HCT116 (cell line): Measurements from ENCODE around the gene MAPK10. TPM values are rescaled to one million over a fixed set of nuclear protein-coding genes. Genes with fewer than 3 reads are reported as not detected.

Source experiments
- ATAC-seq: fragments of 200-7000 bp; cut with Tn5 transposase; 2 replicates; pipeline ENCODE4 v1.9.1; 2020; ENCODE audit warnings: mild to moderate bottlenecking, moderate library complexity
- BruUV-seq: library from RNA; stranded (reverse); fragments of 400-500 nt; replicated peaks from 2 replicates; lab custom pipeline; 2021; lab: Mats Ljungman, UMichigan
- CTCF ChIA-PET: fragments of 300-600 bp; sonication (Branson Sonifier 250); formaldehyde crosslinking; loops from one replicate; lab custom pipeline; 2021; ENCODE audit warnings: antibody characterized with exemption; lab: Charles Lee
- POLR2A ChIA-PET: fragments of 300-600, 350-600 bp; sonication (Branson Sonifier 250); formaldehyde crosslinking; loops from one replicate; lab custom pipeline; 2021; ENCODE audit warnings: antibody characterized with exemption; lab: Charles Lee
- RAD21 ChIA-PET, 2 experiments: fragments of 300-600 bp; sonication (Branson Sonifier 250); formaldehyde crosslinking; loops; one replicate each; lab custom pipeline; 2023; ENCODE audit warnings: low total read pairs in 2 of 2; ENCODE audit not compliant: uncharacterized antibody in 2 of 2, unreplicated experiment in 2 of 2, low non-redundant PET in 1 of 2; lab: Charles Lee
- DNase-seq: peaks from one replicate; pipeline ENCODE4 v3.0.0-alpha.2; 2010; ENCODE audit warnings: low read depth, low spot score
- H2AFZ ChIP-seq: fragments of 200-600 bp; shearing (Covaris generic), sonication (generic); 2 replicates; pipeline ENCODE4 v1.6.1; 2017; ENCODE audit warnings: low read depth, mixed run types, mixed read lengths, antibody characterized with exemption, low read length; ENCODE audit not compliant: poor library complexity, severe bottlenecking
- H3K27ac ChIP-seq: 2 replicates; pipeline ENCODE4 v1.5.1; 2012; ENCODE audit warnings: low read depth, low read length
- H3K27me3 ChIP-seq: fragments of 200-600 bp; sonication (generic); 2 replicates; pipeline ENCODE4 v1.6.1; 2016; ENCODE audit warnings: mixed run types, low read length, mixed read lengths; ENCODE audit not compliant: insufficient read depth
- H3K36me3 ChIP-seq, 2 experiments: fragments of 200-500 bp in 1 of 2; fragments of 200-600 bp in 1 of 2; sonication (Bioruptor generic) in 1 of 2; sonication (generic) in 1 of 2; 2 replicates each; pipeline versions ENCODE4 v1.5.1 to v1.6.1; 2014 to 2016; ENCODE audit warnings: low read length in 2 of 2, inconsistent platforms in 1 of 2, mixed read lengths in 1 of 2, mixed run types in 1 of 2; ENCODE audit not compliant: insufficient read depth in 2 of 2, control insufficient read depth in 1 of 2
- H3K4me1 ChIP-seq, 2 experiments: fragments of 200-600 bp in 1 of 2; sonication (generic) in 1 of 2; 2 replicates each; pipeline versions ENCODE4 v1.5.1 to v1.6.1; 2012 to 2017; ENCODE audit warnings: low read length in 2 of 2, inconsistent platforms in 1 of 2, mild to moderate bottlenecking in 1 of 2, mixed read lengths in 1 of 2, mixed run types in 1 of 2, moderate library complexity in 1 of 2; ENCODE audit not compliant: insufficient read depth in 2 of 2, control insufficient read depth in 1 of 2
- H3K4me2 ChIP-seq: fragments of 200-600 bp; sonication (generic); 2 replicates; pipeline ENCODE4 v1.6.1; 2017; ENCODE audit warnings: mixed run types, low read length, mixed read lengths
- H3K4me3 ChIP-seq, 2 experiments: fragments of 200-600 bp in 1 of 2; sonication (generic) in 1 of 2; replicated peaks in 1 of 2; 2 replicates each; pipeline ENCODE4 v1.5.1; 2011 to 2016; ENCODE audit warnings: low read length in 2 of 2, control low read depth in 1 of 2, low read depth in 1 of 2, mild to moderate bottlenecking in 1 of 2, mixed read lengths in 1 of 2, mixed run types in 1 of 2
- H3K79me2 ChIP-seq: fragments of 200-600 bp; sonication (generic); 2 replicates; pipeline ENCODE4 v1.6.1; 2017; ENCODE audit warnings: mild to moderate bottlenecking, mixed run types, low read length, moderate library complexity, mixed read lengths; ENCODE audit not compliant: insufficient read depth
- H3K9ac ChIP-seq: fragments of 200-600 bp; sonication (generic); 2 replicates; pipeline ENCODE4 v1.6.1; 2016; ENCODE audit warnings: low read length, mixed read lengths
- H3K9me2 ChIP-seq: fragments of 200-600 bp; sonication (generic), shearing (Covaris generic); 2 replicates; pipeline ENCODE4 v1.6.1; 2017; ENCODE audit warnings: mixed run types, mild to moderate bottlenecking, moderate library complexity; ENCODE audit not compliant: insufficient read depth
- H3K9me3 ChIP-seq, 2 experiments: fragments of 200-500 bp in 1 of 2; fragments of 200-600 bp in 1 of 2; sonication (Bioruptor generic) in 1 of 2; sonication (generic) in 1 of 2; 2 replicates each; pipeline ENCODE4 v1.6.1; 2014 to 2017; ENCODE audit warnings: low read length in 2 of 2, mixed read lengths in 2 of 2, inconsistent platforms in 1 of 2, low read depth in 1 of 2, mild to moderate bottlenecking in 1 of 2, mixed run types in 1 of 2, moderate library complexity in 1 of 2; ENCODE audit not compliant: control insufficient read depth in 1 of 2, insufficient read depth in 1 of 2
- H4K20me1 ChIP-seq: fragments of 200-600 bp; sonication (generic), shearing (Covaris generic); 2 replicates; pipeline ENCODE4 v1.6.1; 2017; ENCODE audit warnings: mixed run types, mild to moderate bottlenecking, moderate library complexity; ENCODE audit not compliant: insufficient read depth
- CTCF ChIP-seq, 3 experiments: fragments of 200-600 bp in 1 of 3; sonication (generic) in 1 of 3; IDR thresholded peaks in 2 of 3; conservative IDR thresholded peaks in 1 of 3; 2 replicates each; pipeline ENCODE4 v1.5.1; 2012 to 2017; ENCODE audit warnings: low read depth in 2 of 3, low read length in 2 of 3, antibody characterized with exemption in 1 of 3, borderline replicate concordance in 1 of 3, control low read depth in 1 of 3, mild to moderate bottlenecking in 1 of 3, mixed read lengths in 1 of 3, mixed run types in 1 of 3, moderate library complexity in 1 of 3; ENCODE audit not compliant: insufficient read depth in 1 of 3
- EGR1 ChIP-seq: IDR thresholded peaks from 2 replicates; pipeline ENCODE4 v1.6.1; 2012; ENCODE audit warnings: low read depth
- ELF1 ChIP-seq: IDR thresholded peaks from 2 replicates; pipeline ENCODE4 v1.6.1; 2012; ENCODE audit warnings: low read depth, borderline replicate concordance
- EZH2phosphoT487 ChIP-seq: fragments of 200-600 bp; IDR thresholded peaks from 2 replicates; pipeline ENCODE4 v1.6.1; 2018; ENCODE audit warnings: antibody characterized with exemption, borderline replicate concordance
- FOSL1 ChIP-seq: IDR thresholded peaks from 2 replicates; pipeline ENCODE4 v1.6.1; 2012; ENCODE audit warnings: low read depth
- JUND ChIP-seq: IDR thresholded peaks from 2 replicates; pipeline ENCODE4 v1.6.1; 2012
- MAX ChIP-seq: IDR thresholded peaks from 2 replicates; pipeline ENCODE4 v1.6.1; 2012
- RAD21 ChIP-seq: IDR thresholded peaks from 2 replicates; pipeline ENCODE4 v1.6.1; 2012; ENCODE audit warnings: low read depth, mild to moderate bottlenecking
- SIN3A ChIP-seq: IDR thresholded peaks from 2 replicates; pipeline ENCODE4 v1.6.1; 2012; ENCODE audit warnings: low read depth
- SRF ChIP-seq: IDR thresholded peaks from 2 replicates; pipeline ENCODE4 v1.6.1; 2012; ENCODE audit warnings: low read depth
- ZBTB33 ChIP-seq: IDR thresholded peaks from 2 replicates; pipeline ENCODE4 v1.6.1; 2011; ENCODE audit warnings: mild to moderate bottlenecking, low read length, moderate library complexity; ENCODE audit not compliant: insufficient replicate concordance; ENCODE audit errors: extremely low read depth
- ZNF274 ChIP-seq: fragments of 200-500 bp; sonication (Bioruptor generic); IDR thresholded peaks from 2 replicates; pipeline ENCODE4 v1.6.1; 2014; ENCODE audit warnings: mild to moderate bottlenecking, low read depth, low read length, inconsistent platforms
- intact Hi-C: fragments of 100-400 bp; cut with micrococcal nuclease; formaldehyde crosslinking; loops from 2 replicates; pipeline ENCODE4 v1.10.0; 2022
- total RNA-seq: library from RNA; stranded (reverse); gene quantifications from one replicate; pipeline ENCODE4 v1.2.1, GENCODE V29; 2021; ENCODE audit not compliant: unreplicated experiment
- TF ChIP-seq, protein P1 (sequence below): IDR thresholded peaks from 2 replicates; pipeline ENCODE4 v1.6.1; 2012
- TF ChIP-seq, protein P2 (sequence below): IDR thresholded peaks from 2 replicates; pipeline ENCODE4 v1.6.1; 2012; ENCODE audit warnings: low read depth

Gene MAPK10
- total RNA-seq, 1 experiment from 2014 or later, result 0.52 TPM

DNA sequence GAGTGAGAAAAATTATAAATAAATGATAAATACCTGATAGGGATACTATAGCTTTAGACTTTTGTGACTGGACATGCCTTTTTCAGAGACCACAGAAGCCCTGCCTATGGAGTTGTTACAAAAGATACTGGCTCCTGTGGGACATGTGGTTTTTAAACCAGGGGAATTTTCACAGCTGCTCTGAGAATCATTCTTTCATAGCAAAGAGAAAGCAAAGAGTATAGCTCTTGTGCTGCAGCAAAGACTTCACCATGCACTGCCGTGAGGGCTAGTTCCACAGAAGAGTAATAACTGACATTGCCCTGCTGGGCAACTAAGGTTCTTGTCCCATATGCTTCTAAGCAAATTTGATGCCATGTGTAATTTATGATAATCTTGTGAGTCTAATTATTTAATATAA is 98.2 kb downstream of the MAPK10 start:
- BruUV-seq, result no TSS peak
- ATAC-seq (no peak), DNase-seq (no peak)
- Histone ChIP-seq H3K36me3 (no peaks in the 10 kb centered on the region), H3K9me2 (no peaks in the 10 kb centered on the region), H2AFZ (no peak overlapping the region), H3K4me3 (no peak overlapping the region), H3K4me2 (no peak overlapping the region), H4K20me1 (no peaks in the 10 kb centered on the region), H3K4me1 (no peaks in the 10 kb centered on the region), H3K79me2 (no peaks in the 10 kb centered on the region), H3K27ac (no peak overlapping the region), H3K27me3 (no peaks in the 10 kb centered on the region), H3K9ac (no peak overlapping the region), H3K9me3 (no peaks in the 10 kb centered on the region)
- TF ChIP-seq JUND, result no peak
- no peak for TF ChIP-seq EGR1
- TF ChIP-seq ZNF274, result no peak
- TF ChIP-seq EZH2phosphoT487, result no peak
- TF ChIP-seq, protein P1, sequence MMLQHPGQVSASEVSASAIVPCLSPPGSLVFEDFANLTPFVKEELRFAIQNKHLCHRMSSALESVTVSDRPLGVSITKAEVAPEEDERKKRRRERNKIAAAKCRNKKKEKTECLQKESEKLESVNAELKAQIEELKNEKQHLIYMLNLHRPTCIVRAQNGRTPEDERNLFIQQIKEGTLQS, result no peak
- TF ChIP-seq SIN3A, result no peak
- TF ChIP-seq, protein P2, sequence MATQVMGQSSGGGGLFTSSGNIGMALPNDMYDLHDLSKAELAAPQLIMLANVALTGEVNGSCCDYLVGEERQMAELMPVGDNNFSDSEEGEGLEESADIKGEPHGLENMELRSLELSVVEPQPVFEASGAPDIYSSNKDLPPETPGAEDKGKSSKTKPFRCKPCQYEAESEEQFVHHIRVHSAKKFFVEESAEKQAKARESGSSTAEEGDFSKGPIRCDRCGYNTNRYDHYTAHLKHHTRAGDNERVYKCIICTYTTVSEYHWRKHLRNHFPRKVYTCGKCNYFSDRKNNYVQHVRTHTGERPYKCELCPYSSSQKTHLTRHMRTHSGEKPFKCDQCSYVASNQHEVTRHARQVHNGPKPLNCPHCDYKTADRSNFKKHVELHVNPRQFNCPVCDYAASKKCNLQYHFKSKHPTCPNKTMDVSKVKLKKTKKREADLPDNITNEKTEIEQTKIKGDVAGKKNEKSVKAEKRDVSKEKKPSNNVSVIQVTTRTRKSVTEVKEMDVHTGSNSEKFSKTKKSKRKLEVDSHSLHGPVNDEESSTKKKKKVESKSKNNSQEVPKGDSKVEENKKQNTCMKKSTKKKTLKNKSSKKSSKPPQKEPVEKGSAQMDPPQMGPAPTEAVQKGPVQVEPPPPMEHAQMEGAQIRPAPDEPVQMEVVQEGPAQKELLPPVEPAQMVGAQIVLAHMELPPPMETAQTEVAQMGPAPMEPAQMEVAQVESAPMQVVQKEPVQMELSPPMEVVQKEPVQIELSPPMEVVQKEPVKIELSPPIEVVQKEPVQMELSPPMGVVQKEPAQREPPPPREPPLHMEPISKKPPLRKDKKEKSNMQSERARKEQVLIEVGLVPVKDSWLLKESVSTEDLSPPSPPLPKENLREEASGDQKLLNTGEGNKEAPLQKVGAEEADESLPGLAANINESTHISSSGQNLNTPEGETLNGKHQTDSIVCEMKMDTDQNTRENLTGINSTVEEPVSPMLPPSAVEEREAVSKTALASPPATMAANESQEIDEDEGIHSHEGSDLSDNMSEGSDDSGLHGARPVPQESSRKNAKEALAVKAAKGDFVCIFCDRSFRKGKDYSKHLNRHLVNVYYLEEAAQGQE, result no peak
- TF ChIP-seq SRF, result no peak
- TF ChIP-seq RAD21, result no peak
- no peak for TF ChIP-seq ELF1
- no peak for TF ChIP-seq FOSL1
- no peak for TF ChIP-seq ZBTB33
- no peak for TF ChIP-seq MAX
- no peak for TF ChIP-seq CTCF (IDR thresholded peaks at IDR 0.05 in 2 of 3, conservative IDR thresholded peaks at IDR 0.05 in 1 of 3; ENCODE audit: borderline replicate concordance in 1 of 3, insufficient read depth in 1 of 3, low read depth in 2 of 3, low read length in 2 of 3)
- RAD21 ChIA-PET, result no interaction called here
- CTCF ChIA-PET, result no interaction called here
- intact Hi-C loops, result no loop called here
- POLR2A ChIA-PET, result no interaction called here
